ENCODE measurements around the gene SHLD1.
"Not testable (repeated sequence)": the region's sequence is repeated elsewhere in the genome, so short reads cannot be mapped to it uniquely, and the experiment has no call there.

Gene SHLD1, protein sequence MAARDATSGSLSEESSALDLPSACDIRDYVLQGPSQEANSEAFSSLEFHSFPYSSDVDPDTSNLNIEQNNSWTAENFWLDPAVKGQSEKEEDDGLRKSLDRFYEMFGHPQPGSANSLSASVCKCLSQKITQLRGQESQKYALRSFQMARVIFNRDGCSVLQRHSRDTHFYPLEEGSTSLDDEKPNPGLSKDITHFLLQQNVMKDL

DNA sequence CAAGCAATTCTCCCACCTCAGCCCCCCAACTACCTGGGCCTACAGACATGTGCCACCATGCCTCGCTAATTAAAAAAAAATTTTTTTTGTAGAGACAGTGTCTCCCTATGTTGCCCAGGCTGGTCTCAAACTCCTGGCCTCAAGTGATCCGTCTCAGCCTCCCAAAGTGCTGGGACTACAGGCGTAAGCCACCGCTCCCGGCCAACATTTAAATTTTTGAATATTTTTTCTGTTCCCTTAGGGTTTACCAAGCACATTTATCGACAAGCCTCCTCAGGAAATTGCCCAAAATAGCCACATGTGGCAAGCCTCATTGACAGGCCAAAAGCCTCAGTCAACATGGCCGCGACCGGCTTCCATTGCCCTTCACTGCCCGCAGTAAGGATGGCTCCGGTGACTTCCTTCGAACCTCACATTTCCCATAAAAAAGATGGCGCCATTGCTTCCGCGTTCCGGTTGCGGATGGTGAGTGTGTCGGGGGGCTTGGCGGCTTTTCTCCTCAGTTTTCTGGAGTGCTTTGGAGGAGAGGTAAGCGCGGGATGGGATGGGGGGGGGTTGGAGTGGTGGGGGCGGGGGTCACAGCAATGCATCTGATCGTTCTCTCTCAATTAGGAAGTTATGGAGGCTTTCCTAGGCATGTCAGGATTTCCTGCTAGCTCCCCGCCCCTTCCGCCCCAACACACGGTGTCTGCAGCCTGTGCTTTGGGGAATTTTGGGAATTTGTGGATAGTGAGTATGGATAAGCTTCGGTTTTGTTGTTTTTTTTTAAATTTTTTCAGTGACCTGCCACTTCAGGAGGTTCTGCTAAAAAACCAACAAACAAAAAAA, at the start of gene SHLD1:
SHLD1 (plus strand) TSS at position 450 of the 828 bp plus-strand sequence. CDS start 22,465 bp downstream, outside the sequence.
- peak; percentile 70 for DNase-seq

DNA sequence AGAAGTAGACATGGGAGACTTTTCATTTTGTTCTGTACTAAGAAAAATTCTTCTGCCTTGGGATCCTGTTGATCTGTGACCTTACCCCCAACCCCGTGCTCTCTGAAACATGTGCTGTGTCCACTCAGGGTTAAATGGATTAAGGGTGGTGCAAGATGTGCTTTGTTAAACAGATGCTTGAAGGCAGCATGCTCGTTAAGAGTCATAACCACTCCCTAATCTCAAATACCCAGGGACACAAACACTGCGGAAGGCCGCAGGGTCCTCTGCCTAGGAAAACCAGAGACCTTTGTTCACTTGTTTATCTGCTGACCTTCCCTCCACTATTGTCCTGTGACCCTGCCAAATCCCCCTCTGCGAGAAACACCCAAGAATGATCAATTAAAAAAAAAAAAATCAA, 47.9 kb upstream of the SHLD1 start:
- DNase-seq, result not testable (repeated sequence)

DNA sequence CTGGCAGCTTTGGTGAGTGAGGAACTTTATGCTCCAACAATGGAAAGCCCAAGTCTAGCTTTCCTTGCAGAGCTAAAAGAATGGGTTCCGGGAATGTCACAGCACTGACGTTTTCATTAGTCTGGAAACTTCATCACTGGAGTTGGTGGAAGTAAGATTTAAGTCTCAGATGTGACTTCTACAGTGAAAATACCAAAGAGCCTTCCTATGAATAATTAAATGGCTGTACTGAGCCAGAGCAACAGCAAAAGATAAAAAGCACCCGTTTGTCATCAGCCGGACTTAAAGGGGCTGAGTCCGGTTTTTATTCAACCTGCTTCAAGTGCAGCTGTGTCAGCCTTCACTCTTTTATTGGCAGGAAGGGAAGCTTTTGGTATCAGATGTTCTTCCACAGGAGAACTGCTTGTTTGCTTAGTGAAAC, 46.5 kb upstream of the SHLD1 start:
- no peak for DNase-seq

DNA sequence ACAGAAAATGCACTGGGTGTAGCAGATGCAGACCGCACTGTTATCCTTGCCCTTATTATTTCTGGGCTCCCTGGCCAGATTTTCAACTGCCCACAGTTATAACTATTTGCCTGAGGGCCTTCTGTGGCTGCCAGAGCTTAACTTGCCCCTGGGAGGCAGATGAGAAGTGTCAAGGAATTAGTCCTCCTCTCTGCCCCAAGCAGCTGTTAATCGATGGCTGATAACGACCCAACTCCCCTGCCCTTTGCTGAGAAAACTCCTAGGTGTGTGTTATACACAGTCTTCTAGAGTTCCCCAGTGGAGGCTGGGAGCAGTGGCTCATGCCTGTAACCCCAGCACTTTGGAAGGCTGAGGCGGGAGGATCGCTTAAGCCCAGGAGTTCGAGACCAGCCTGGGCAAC, 44.4 kb upstream of the SHLD1 start:
- DNase-seq, result no peak

DNA sequence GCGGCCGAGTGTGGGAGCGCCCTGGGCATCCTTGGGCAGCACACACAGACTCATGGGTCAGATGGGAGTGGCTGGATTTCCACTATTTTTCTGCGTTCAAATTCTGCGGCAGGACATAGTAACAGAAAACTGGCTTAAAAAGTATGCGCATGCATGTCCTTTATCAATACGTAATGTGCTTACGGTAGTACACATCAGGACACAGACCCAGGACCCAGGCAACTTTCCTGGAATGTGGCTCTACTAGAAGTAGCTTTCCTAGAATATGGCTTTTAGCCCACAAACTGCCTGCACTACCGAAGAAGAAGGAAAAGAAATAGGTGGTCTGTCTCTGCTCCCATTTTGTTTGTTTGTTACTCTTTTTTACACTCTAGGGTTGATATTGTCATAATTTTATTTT, 43.4 kb upstream of the SHLD1 start:
- no peak for DNase-seq

DNA sequence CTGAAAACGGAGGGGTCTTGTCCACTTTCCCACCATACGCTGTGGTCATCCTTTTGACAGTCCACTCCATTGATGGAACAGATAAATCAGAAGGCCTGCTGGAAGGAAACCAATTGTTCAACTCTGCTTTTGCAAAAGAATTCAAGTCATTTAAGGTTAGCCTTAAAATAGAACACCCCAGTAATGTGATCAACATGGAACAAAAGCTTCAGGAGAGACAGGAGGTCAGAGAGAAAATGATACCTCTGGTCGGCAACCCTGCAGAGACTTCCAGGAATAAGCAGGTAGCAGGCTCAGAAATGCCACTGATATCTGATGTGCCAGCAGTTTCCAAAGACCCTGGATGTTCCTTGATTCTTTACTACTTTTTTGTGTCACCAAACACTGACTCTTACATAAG, 39.6 kb upstream of the SHLD1 start:
- DNase-seq, result no peak

DNA sequence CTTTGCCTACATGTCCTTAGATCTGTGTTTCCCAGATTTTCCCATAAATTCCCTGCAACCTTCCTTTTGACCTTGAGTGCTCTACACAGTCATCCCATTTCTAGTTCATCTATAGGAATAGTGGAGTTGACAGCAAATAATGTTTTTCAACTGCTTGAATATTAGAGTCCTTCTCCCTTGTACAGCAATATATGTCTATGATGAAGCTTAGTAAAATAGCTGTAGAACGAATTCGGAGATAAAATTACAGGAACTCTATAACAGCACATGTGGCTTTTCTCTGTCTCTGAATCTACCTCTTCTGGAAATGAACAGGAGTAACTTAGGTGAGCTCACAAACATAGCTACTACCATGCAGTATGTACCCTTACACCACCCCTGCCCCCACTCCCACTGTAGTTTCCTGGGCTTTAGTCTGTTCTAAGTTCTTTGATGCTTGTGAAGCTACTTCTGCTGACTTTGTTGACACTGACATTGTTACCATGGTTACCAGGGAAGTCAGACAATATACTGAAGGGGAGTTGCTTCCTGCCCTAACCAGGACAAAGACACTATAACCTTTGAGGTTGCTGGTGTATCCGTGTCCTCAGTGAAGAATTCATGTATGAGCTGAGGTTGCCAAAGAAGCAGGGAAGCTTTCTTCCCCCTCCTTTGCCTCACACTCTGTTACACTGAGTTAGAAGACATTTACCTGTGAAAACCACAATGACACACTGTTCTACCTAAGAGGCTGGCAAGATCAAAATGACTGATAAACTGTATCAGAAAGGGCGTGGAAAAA, 35.8 kb upstream of the SHLD1 start:
- no peak for DNase-seq

DNA sequence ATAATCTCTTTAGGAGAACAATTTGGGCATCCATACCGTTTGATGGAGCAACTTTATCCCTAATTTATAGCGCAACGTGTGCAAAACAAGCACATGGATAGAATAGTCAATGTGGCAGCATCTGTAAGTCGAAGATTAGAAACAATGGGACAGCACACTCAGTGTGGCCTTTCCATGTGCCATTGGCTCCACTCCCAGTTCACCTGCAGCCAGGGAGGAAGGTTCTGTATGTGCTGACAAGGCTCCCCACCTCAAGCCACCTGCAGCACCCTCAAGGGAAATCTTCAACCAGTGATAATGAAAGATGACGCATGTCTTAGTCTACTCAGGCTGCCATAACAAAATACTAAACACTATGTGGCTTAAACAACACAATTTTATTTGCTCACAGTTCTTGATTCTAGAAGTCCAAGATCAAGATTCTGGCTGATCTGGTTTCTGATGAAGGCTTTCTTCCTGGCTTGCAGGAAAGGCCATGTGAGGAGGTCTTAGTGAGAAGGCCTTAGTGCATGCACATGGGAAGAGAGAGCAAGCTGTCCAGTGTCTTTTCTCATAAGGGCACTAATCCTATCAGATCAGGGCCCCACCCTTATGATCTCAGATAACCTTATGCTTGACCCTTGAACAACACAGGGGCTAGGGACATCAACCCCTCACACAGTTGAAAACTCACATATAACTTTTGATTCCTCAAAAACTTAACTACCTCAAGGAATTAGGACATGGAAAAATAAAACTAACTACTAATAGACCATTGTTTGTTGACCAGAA, 34.9 kb upstream of the SHLD1 start:
- DNase-seq, result no peak

DNA sequence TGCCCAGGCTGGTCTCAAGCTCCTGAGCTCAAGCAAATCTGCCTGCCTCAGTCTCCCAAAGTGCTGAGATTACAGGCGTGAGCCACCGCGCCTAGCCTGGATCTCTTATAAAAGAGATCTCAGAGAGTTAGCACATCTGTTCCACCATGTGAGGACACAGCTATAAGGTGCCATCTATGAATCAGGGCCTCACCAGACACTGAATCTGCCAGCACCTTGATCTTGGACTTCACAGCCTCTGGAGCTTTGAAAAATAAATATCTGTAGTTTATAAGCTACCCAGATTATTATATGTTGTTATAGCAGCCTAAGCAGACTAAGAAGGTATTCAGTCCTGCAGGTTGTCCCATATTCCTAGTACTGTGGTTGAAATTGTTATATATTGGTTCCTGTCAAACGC, 33.2 kb upstream of the SHLD1 start:
- DNase-seq, result no peak

DNA sequence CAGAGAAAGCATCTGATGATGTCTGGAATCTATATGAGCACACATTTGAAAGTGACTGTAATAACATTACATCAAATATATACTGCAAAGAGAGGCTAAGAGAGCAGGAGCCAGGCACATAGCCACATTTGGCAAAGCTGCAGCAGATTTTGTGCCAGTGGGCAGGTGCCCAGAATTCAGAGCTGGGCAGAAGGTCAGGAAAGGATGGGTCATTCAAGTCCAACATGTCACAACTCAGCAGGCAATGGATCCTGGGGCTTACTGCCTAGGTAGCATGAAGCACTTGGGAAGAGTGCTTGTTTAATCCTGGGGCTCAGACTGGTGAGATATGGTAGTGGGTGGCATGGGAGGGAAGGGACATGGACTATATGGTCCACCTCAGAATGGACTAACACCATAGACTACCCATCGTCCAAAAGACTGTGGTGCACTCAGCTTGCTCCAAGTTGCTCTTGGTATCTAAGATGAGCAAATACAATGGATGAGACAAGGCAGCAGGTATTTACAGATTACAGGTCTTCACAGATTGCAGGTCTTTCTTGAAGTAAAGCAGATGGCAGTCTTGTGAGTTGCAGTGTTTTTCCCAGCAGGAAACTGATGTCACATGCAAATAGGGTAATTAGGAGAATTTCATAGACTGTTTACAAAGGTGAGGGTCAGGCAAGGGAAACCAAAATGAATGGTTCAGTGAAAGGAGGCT, 31.2 kb upstream of the SHLD1 start:
- no peak for DNase-seq

DNA sequence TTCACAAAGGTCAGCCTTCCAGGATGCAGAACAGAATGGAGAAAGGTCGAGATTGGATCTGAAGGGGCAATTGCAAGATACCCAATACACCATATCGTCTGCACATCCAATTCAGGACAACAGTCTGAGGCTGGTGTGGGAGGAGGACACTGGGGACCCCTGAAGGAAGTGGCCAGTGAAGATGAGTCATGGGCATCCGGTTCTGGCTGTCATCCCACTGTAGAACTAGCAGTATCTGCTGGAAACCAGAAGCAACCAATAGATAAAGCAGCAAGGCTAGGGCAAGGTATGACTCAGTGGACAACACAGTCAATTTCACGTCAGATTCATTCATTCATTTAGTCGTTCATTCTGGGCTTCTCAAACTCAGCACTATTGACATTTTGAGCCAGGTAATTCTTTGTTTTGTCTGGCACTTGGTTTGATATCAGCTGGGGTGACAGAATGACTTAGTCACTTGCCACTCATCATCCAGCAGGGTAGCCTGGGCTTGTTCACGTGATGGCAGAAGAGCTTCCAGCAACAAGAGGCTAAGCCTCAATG, 30.3 kb upstream of the SHLD1 start:
- no peak for DNase-seq

DNA sequence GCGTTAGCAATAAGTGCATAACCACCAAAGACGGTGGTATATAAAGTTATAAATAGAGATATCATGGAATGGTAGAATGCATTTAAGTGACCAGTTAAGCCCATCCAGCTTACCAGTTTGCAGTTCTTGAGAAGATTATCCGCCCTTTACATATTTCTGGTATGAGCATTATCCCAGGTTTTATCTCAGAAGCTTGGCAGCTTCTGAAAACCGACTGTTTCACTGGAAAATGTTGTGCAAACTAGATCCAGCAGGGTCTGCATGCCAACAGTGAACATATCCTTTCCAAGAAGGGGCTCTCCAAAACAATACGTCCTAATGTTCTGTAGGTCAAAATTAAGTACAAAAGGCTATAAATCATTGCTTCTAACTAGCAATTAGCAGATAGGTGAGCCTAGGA, 29.5 kb upstream of the SHLD1 start:
- no peak for DNase-seq

DNA sequence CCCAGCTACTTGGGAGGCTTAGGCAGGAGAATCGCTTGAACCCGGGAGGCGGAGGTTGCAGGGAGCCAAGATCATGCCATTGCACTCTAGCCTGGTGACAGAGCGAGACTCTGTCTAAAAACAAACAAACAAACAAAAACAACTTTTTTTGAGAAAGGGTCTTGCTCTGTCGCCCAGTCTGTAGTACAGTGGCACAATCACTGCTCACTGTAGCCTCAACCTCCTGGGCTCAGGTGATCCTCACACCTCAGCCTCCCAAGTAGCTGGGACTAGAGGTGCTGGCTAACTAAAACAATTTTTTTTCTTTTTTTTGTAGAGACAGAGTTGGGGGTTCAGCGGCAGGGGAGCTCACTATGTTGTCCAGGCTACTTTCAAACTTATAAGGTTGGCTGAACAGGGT, 28.8 kb upstream of the SHLD1 start:
- not testable (repeated sequence) for DNase-seq

DNA sequence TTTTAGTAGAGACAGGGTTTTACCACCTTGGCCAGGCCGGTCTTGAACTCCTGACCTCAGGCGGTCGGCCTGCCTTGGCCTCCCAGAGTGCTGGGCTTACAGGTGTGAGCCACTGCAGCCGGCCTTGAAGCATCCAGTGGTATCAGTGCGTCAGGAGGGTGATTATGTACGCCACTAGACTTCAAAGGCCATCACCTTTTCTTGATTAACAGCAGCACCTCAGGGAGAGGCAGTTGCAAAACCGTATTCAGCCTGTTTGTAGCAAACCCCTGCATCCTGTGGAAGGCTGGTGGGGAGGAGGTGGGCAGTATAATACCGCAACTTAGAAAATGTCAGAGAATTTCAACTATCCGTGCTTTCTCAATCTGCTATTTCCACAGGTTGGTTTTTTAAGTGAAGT, 27.3 kb upstream of the SHLD1 start:
- no peak for DNase-seq

DNA sequence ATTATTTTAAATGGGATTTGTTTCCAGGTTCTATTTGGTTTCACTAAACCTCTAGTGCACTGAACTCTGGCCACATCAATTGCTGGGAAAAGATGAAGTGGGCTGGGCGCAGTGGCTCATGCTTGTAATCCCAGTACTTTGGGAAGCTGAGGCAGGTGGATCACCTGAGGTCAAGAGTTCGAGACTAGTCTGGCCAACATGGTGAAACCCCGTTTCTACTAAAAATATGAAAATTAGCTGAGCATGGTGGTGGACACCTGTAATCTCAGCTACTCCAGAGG, 25.1 kb upstream of the SHLD1 start:
- DNase-seq, result not testable (repeated sequence)

DNA sequence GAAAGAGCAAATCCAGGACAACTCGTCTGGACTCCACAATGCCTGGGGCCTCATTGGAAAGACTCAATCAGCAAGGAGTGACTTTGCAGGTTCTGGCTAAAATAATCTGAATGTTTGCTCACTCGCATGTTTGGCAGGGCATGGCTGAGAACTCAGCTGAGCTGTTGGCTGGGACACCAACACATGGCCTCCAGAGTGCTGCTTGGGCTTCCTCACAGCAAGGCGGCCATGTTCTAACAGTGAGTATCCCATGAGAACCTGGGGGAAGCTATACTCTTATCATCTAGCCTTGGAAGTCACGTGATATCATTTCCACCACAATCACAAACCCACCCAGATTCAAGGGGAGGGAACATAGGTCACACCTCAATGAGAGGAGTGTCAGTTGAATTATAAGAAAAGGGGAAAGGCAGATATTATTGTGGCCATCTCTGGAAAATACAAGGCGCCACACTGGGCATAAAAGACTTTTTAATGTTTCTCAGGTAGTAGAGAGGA, 23.1 kb upstream of the SHLD1 start:
- DNase-seq, result no peak

DNA sequence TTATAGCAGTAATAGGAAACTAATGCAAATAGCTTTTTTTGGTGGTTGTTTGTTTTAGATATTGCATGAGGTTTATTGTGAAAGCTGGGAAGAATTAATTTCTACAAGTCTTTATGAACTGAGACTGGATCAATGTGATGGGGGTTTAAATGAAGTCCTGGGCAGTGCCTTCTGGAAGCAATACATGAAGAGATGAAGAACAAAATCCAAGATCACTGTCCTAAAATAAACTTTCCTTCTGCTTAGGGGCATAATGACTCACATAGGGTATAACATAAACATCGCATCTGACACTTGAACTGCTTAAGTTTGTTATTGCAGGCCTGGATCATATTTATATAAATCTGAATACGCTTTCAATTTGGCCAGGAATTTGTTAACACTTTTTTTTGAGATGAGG, 20.9 kb upstream of the SHLD1 start:
- no peak for DNase-seq

DNA sequence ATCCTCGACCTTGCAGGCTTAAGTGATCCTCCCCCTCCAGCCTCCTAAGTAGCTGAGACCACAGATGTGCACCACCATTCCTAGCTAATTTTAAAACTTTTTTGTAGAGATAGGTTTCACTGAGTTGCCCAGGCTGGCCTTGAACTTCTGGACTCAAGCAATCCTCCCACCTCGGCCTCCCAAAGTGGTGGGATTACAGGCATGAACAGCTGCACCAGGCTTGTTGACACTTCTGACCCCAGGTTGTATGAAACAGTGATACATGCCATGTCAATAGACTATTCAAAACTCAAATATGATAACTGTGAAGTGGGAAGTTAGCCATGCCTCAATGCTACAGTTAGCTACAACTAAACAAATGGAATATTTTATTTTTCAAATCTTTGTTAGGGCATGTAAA, 20.1 kb upstream of the SHLD1 start:
- no peak for DNase-seq

DNA sequence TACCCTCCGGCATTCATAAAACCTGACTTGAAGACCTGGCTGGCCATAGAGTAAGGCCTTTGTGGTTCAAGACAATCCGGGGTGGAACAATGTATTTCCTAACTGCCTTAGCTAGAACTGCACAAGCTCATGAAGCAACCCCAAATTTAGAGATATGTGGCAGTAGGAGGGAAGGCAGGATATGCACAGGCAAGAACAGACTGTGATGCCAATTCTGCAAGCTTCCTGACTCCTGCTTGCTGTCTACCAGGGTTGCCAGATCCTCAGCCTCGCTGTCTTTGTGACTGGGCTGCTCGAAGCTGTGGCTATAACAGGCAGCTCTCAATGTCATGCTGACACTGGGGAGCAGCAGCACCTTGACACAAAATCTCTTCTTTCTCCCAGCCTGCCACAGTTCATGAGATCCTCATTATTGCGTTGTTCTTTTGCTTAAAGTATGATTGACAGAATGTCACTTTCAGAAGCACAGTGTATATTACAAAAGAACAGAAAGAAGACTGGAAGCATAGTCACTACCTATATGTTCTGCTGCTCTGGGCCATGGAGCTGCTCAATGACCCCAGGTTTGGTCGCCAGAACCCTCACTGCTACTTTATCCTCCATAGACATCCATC, 18.3 kb upstream of the SHLD1 start:
- no peak for DNase-seq

DNA sequence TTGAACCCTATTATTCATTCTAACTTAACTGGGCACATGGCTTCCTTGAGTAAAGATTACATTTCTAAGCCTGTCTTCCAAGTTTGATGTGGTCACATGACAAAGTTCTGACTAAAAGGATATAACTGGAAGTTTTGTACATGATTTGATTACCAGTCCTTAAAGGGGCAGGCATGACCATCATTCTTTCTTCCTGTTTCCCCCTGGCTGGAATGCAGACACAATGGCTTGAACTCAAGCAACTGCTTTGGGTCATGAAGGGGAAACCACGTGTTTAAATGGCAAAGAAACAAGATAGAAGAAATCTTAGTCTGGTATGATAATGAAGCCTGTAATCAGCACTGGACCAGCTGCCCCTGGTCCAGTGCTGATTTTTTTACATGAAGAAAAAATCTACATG, 15.6 kb upstream of the SHLD1 start:
- no peak for DNase-seq

DNA sequence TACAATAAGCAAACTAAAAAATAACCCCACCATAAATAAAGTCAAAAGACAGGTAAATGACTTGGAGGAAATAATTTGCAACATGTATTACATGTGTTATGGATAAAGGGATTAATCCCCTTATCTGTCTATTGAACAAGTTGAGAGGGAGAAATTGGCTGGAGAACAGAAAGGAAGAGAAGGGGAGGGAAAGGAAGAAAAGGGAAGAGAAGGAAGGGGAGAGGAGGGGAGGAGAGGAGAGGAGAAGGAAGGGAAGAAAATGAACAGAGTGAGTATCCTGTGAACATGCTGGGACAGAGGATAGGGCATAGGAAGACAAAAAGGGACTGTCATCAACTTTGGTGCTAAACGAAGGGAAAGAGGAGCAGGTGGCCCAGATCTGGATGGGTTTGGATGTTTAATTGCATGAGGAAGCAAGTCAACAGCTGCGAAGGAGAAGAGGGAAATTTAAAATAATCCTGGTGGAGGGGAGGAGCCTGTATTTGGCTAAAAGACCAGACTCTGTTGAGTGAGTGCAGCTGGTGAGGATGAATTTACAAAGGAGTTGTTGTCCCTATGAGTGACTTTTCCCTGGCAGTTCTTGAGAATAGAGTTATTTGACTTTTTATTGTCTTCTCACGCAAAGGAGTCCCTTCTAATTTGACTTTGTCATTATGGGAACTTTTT, 14.2 kb upstream of the SHLD1 start:
- no peak for DNase-seq
